Fibroblast of lung (primary cell): ENCODE results near the gene ATP11C. TPM values are rescaled to one million over a fixed set of nuclear protein-coding genes. Genes with fewer than 3 reads are reported as not detected.

Source experiments
- DNase-seq, 2 donors: peaks; one replicate each; pipeline versions ENCODE4 v3.0.0 to v3.0.0-alpha.2; 2010; ENCODE audit warnings: low read depth in 2 of 2
- H2AFZ ChIP-seq: 2 replicates; pipeline ENCODE4 v1.5.1; 2012; ENCODE audit warnings: low read length, control low read depth, inconsistent platforms
- H3K27ac ChIP-seq: 2 replicates; pipeline ENCODE4 v1.5.1; 2011; ENCODE audit warnings: low read length, control low read depth; ENCODE audit not compliant: insufficient read depth
- H3K27me3 ChIP-seq: 2 replicates; pipeline ENCODE4 v1.5.1; 2011; ENCODE audit warnings: mild to moderate bottlenecking, low read length; ENCODE audit not compliant: control insufficient read depth, insufficient read depth
- H3K36me3 ChIP-seq: 2 replicates; pipeline ENCODE4 v1.5.1; 2011; ENCODE audit warnings: low read length; ENCODE audit not compliant: control insufficient read depth, insufficient read depth
- H3K4me1 ChIP-seq: 2 replicates; pipeline ENCODE4 v1.5.1; 2011; ENCODE audit warnings: low read length; ENCODE audit not compliant: control insufficient read depth, insufficient read depth; ENCODE audit errors: extremely low read depth
- H3K4me2 ChIP-seq: 2 replicates; pipeline ENCODE4 v1.5.1; 2011; ENCODE audit warnings: low read length, control low read depth; ENCODE audit not compliant: insufficient read depth; ENCODE audit errors: extremely low read depth
- H3K4me3 ChIP-seq, 4 experiments: fragments of 200-600 bp in 1 of 4; sonication (generic) in 1 of 4; replicated peaks in 1 of 4; 2 replicates each; pipeline ENCODE4 v1.5.1; 2011 to 2016; ENCODE audit warnings: low read length in 4 of 4, low read depth in 3 of 4, mild to moderate bottlenecking in 3 of 4, control low read depth in 2 of 4, inconsistent platforms in 1 of 4, mixed read lengths in 1 of 4; ENCODE audit not compliant: insufficient read depth in 1 of 4; ENCODE audit errors: control extremely low read depth in 1 of 4
- H3K79me2 ChIP-seq: 2 replicates; pipeline ENCODE4 v1.5.1; 2012; ENCODE audit warnings: mild to moderate bottlenecking, low read length, inconsistent platforms; ENCODE audit not compliant: control insufficient read depth, insufficient read depth
- H3K9ac ChIP-seq: 2 replicates; pipeline ENCODE4 v1.5.1; 2011; ENCODE audit warnings: mild to moderate bottlenecking, low read length, control low read depth; ENCODE audit not compliant: insufficient read depth
- H3K9me3 ChIP-seq: 2 replicates; pipeline ENCODE4 v1.5.1; 2012; ENCODE audit warnings: low read depth, low read length; ENCODE audit not compliant: control insufficient read depth, insufficient read depth
- H4K20me1 ChIP-seq: 2 replicates; pipeline ENCODE4 v1.5.1; 2011; ENCODE audit warnings: low read length; ENCODE audit not compliant: control insufficient read depth, insufficient read depth; ENCODE audit errors: extremely low read depth
- EZH2 ChIP-seq: IDR thresholded peaks from 2 replicates; pipeline ENCODE4 v1.5.1; 2012; ENCODE audit warnings: low read length, control low read depth, mild to moderate bottlenecking; ENCODE audit errors: missing control alignments
- polyA plus RNA-seq, 2 donors: library from polyadenylated mRNA; depleted of rRNA in 1 of 2; stranded (reverse) in 1 of 2; unstranded in 1 of 2; fragments of >200 nt; gene quantifications; 2 replicates each; pipeline ENCODE4 v1.2.1, GENCODE V29; 2011 to 2012; ENCODE audit warnings: missing spikeins in 1 of 2
- total RNA-seq: library from RNA; depleted of rRNA; stranded (reverse); fragments of >200 nt; gene quantifications from 2 replicates; pipeline ENCODE4 v1.2.1, GENCODE V29; 2014
- TF ChIP-seq, protein P1 (sequence below), 2 donors: IDR thresholded peaks in 1 of 2; conservative IDR thresholded peaks in 1 of 2; 1 replicate in 1 of 2; 2 replicates in 1 of 2; pipeline ENCODE4 v1.5.1; 2011 to 2012; ENCODE audit warnings: low read length in 2 of 2, control low read depth in 1 of 2, inconsistent platforms in 1 of 2, low read depth in 1 of 2, mild to moderate bottlenecking in 1 of 2

Gene ATP11C
- total and polyA plus RNA-seq, 2 donors (not counting 1 experiment from before 2014, with no cell fraction given), result 47.7 to 68.0 TPM

DNA sequence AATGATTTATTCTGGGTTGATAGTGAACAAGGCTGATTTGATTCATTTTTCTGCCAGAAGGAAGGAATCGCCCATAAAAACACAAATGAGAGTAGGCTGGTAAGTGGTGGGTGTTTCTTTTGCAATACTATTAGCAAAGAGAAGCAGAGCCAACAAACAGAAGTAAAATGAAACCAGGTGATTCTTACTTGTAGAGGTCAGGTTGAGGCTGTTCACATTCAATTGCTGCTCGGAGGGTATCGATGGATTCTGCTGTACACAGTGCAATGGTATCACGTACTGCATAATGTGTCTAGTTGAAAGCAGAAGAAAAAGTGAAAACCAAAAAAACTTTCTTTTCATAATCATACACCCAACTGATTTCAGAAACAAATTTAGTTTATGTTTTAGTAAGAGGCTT is 130.8 kb downstream of the ATP11C start:
- Histone ChIP-seq H3K9me3 (no peaks in the 10 kb centered on the region), H3K9ac (no peak overlapping the region), H3K4me2 (no peak overlapping the region), H3K36me3 (no peaks in the 10 kb centered on the region), H2AFZ (no peak overlapping the region), H3K27ac (no peak overlapping the region), H3K4me3 (no peak overlapping the region), H3K79me2 (no peaks in the 10 kb centered on the region), H3K4me1 (no peaks in the 10 kb centered on the region), H3K27me3 (no peaks in the 10 kb centered on the region), H4K20me1 (no peaks in the 10 kb centered on the region)
- DNase-seq, result no peak
- no peak for TF ChIP-seq EZH2
- TF ChIP-seq, protein P1, sequence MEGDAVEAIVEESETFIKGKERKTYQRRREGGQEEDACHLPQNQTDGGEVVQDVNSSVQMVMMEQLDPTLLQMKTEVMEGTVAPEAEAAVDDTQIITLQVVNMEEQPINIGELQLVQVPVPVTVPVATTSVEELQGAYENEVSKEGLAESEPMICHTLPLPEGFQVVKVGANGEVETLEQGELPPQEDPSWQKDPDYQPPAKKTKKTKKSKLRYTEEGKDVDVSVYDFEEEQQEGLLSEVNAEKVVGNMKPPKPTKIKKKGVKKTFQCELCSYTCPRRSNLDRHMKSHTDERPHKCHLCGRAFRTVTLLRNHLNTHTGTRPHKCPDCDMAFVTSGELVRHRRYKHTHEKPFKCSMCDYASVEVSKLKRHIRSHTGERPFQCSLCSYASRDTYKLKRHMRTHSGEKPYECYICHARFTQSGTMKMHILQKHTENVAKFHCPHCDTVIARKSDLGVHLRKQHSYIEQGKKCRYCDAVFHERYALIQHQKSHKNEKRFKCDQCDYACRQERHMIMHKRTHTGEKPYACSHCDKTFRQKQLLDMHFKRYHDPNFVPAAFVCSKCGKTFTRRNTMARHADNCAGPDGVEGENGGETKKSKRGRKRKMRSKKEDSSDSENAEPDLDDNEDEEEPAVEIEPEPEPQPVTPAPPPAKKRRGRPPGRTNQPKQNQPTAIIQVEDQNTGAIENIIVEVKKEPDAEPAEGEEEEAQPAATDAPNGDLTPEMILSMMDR (conservative IDR thresholded peaks at IDR 0.05 in 1 of 2, IDR thresholded peaks at IDR 0.05 in 1 of 2; ENCODE audit: low read depth in 1 of 2, low read length in 2 of 2), result no peak

DNA sequence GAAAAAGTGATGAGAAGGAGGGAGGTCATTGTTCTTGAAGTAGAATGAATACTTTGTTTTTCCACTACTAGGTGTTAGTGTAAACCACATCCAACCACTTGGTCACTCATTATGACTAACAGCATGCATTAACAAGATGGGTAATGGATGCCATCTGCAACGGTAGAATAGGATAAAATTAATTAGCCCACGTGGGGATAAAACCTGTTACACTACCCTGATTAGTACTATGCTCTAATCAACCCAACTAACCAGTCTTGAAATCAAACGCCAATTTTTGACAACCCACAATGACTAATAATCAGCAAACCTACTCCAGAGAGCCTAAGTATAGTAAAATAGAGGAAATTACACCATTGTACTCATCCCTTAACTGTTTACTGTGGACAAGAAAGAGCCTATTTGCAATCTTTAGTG is 131.4 kb downstream of the ATP11C start:
- no peaks in the 10 kb centered on the region for H3K4me1 ChIP-seq
- no peaks in the 10 kb centered on the region for H3K79me2 ChIP-seq
- no peak overlapping the region for H3K4me2 ChIP-seq
- no peak overlapping the region for H3K27ac ChIP-seq
- H3K9me3 ChIP-seq, result no peaks in the 10 kb centered on the region
- no peak overlapping the region for H2AFZ ChIP-seq
- no peaks in the 10 kb centered on the region for H3K27me3 ChIP-seq
- no peaks in the 10 kb centered on the region for H3K36me3 ChIP-seq
- no peak overlapping the region for H3K9ac ChIP-seq
- no peak for DNase-seq
- no peaks in the 10 kb centered on the region for H4K20me1 ChIP-seq
- TF ChIP-seq, protein P1 (conservative IDR thresholded peaks at IDR 0.05 in 1 of 2, IDR thresholded peaks at IDR 0.05 in 1 of 2; ENCODE audit: low read depth in 1 of 2, low read length in 2 of 2), result no peak
- no peak for TF ChIP-seq EZH2
- H3K4me3 ChIP-seq, result no peak overlapping the region

DNA sequence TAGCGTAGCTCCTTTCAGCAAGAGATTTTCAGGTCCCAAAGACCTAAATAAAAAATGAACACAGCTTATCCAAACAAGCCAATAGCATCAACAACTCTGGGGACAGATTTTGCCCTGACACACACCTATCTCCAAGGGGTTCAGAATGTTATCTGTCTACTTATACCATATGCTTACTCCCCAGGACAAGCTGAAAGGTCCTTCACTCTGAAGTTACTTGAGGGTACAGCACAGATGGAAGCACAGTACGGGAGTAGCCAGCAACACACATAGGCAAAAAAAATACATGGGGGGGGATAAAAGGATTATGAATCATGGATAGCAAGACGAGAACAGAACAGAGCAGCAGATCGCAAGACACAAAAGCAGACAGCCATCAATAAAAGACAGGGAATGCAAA is 134.2 kb downstream of the ATP11C start:
- H2AFZ ChIP-seq, result no peak overlapping the region
- H3K27ac ChIP-seq, result no peak overlapping the region
- no peak overlapping the region for H3K4me2 ChIP-seq
- H3K9me3 ChIP-seq, result no peaks in the 10 kb centered on the region
- no peaks in the 10 kb centered on the region for H3K27me3 ChIP-seq
- H3K36me3 ChIP-seq, result no peaks in the 10 kb centered on the region
- H3K9ac ChIP-seq, result no peak overlapping the region
- TF ChIP-seq, protein P1 (conservative IDR thresholded peaks at IDR 0.05 in 1 of 2, IDR thresholded peaks at IDR 0.05 in 1 of 2; ENCODE audit: low read depth in 1 of 2, low read length in 2 of 2), result no peak
- no peak for TF ChIP-seq EZH2
- H4K20me1 ChIP-seq, result no peaks in the 10 kb centered on the region
- no peak overlapping the region for H3K4me3 ChIP-seq
- H3K79me2 ChIP-seq, result no peaks in the 10 kb centered on the region
- no peak for DNase-seq
- no peaks in the 10 kb centered on the region for H3K4me1 ChIP-seq
